ENCODE measurements around the gene SNX27. TPM values are rescaled to one million over a fixed set of nuclear protein-coding genes. Genes with fewer than 3 reads are reported as not detected.

Gene SNX27
- total and polyA plus RNA-seq, 4 donors: 4.3 to 19.7 (median 10.5) TPM

GRCh38 chr1:151705146-151705545 is 93.3 kb downstream of the SNX27 start:
- Histone ChIP-seq H3K27me3 (ENCODE audit: control insufficient read depth in 4 of 4, insufficient read depth in 4 of 4, low read length in 3 of 4) (no peaks in the 10 kb centered on the region), H3K36me3 (ENCODE audit: control insufficient read depth in 4 of 4, insufficient read depth in 3 of 4, low read depth in 1 of 4, low read length in 3 of 4) (peaks cover 0 to 9% (median 6%) of the 10 kb centered on the region in 4 donors), H3K9me3 (ENCODE audit: control insufficient read depth in 4 of 4, low read length in 3 of 4) (no peaks in the 10 kb centered on the region), H3K9ac (ENCODE audit: low read depth in 1 of 2, low read length in 2 of 2) (no peak overlapping the region), H3K4me3 (ENCODE audit: low read depth in 1 of 3, low read length in 3 of 3) (no peak overlapping the region), H3K4me1 (ENCODE audit: control insufficient read depth in 4 of 4, insufficient read depth in 4 of 4, low read length in 3 of 4) (no peaks in the 10 kb centered on the region), H3K27ac (ENCODE audit: low read depth in 1 of 2, low read length in 2 of 2) (no peak overlapping the region)
- TF ChIP-seq SP1 (IDR thresholded peaks at IDR 0.05): no peak
- no peak for DNase-seq (ENCODE audit: low spot score)
- 92% methylated on average over 7 of the region's 7 CpGs for WGBS

GRCh38 chr1:151705753-151706463 is 94.1 kb downstream of the SNX27 start:
- H3K36me3 ChIP-seq (ENCODE audit: control insufficient read depth in 4 of 4, insufficient read depth in 3 of 4, low read depth in 1 of 4, low read length in 3 of 4): peaks cover 0 to 8% (median 5%) of the 10 kb centered on the region in 4 donors
- no peak overlapping the region for H3K27ac ChIP-seq (ENCODE audit: low read depth in 1 of 2, low read length in 2 of 2)

More at GRCh38 chr1:151705753-151706463, 94.1 kb downstream of the SNX27 start:
- 70% methylated on average over 11 of the region's 11 CpGs for WGBS
- Histone ChIP-seq H3K9me3 (ENCODE audit: control insufficient read depth in 4 of 4, low read length in 3 of 4) (no peaks in the 10 kb centered on the region), H3K27me3 (ENCODE audit: control insufficient read depth in 4 of 4, insufficient read depth in 4 of 4, low read length in 3 of 4) (no peaks in the 10 kb centered on the region), H3K4me3 (ENCODE audit: low read depth in 1 of 3, low read length in 3 of 3) (no peak overlapping the region), H3K4me1 (ENCODE audit: control insufficient read depth in 4 of 4, insufficient read depth in 4 of 4, low read length in 3 of 4) (no peaks in the 10 kb centered on the region), H3K9ac (ENCODE audit: low read depth in 1 of 2, low read length in 2 of 2) (no peak overlapping the region)
- DNase-seq (ENCODE audit: low spot score): no peak
- no peak for TF ChIP-seq FOXA2 (IDR thresholded peaks at IDR 0.05)
- TF ChIP-seq FOXA1 (IDR thresholded peaks at IDR 0.05): no peak
- no peak for TF ChIP-seq REST (IDR thresholded peaks at IDR 0.05)
- TF ChIP-seq NR2F2 (IDR thresholded peaks at IDR 0.05): no peak
- TF ChIP-seq MAX (IDR thresholded peaks at IDR 0.05): no peak
- no peak for TF ChIP-seq TAF1 (conservative IDR thresholded peaks at IDR 0.05)
- TF ChIP-seq ZBTB33 (IDR thresholded peaks at IDR 0.05): no peak
- TF ChIP-seq RXRA (IDR thresholded peaks at IDR 0.05): no peak
- no peak for TF ChIP-seq HNF4G (IDR thresholded peaks at IDR 0.05)
- no peak for TF ChIP-seq EGR1 (IDR thresholded peaks at IDR 0.05; ENCODE audit: low read depth in 2 of 2)
- no peak for TF ChIP-seq YY1 (IDR thresholded peaks at IDR 0.05)
- no peak for TF ChIP-seq SP1 (IDR thresholded peaks at IDR 0.05)
